DOHH2 (cell line): ENCODE results near the gene CPEB1.
A peak's percentile ranks its signal among the peaks of the same experiment; 100 is the strongest.
"Not testable (repeated sequence)": the region's sequence is repeated elsewhere in the genome, so short reads cannot be mapped to it uniquely, and the experiment has no call there.

ENCODE experiments used
- H3F3A ChIP-seq: fragments of 200-600 bp; sonication (generic), shearing (Covaris generic); 2 replicates; pipeline ENCODE4 v1.6.0; 2016; ENCODE audit warnings: antibody characterized with exemption, mild to moderate bottlenecking; ENCODE audit not compliant: control insufficient read depth, insufficient read depth
- H3K27ac ChIP-seq: fragments of 200-600 bp; sonication (generic); 2 replicates; pipeline ENCODE4 v1.5.1; 2014; ENCODE audit warnings: low read depth, mild to moderate bottlenecking, low read length, moderate library complexity
- H3K27me3 ChIP-seq: fragments of 200-600 bp; sonication (generic); 2 replicates; pipeline ENCODE4 v1.6.1; 2014; ENCODE audit warnings: mild to moderate bottlenecking, low read length, mixed read lengths; ENCODE audit not compliant: control insufficient read depth
- H3K36me3 ChIP-seq: fragments of 200-600 bp; sonication (generic); 2 replicates; pipeline ENCODE4 v1.6.1; 2014; ENCODE audit warnings: mild to moderate bottlenecking, low read length, moderate library complexity, mixed read lengths; ENCODE audit not compliant: control insufficient read depth
- H3K4me1 ChIP-seq: fragments of 200-600 bp; sonication (generic); 2 replicates; pipeline ENCODE4 v1.6.1; 2014; ENCODE audit warnings: mild to moderate bottlenecking, low read length, mixed read lengths; ENCODE audit not compliant: control insufficient read depth
- H3K4me2 ChIP-seq: fragments of 200-600 bp; sonication (generic); 2 replicates; pipeline ENCODE4 v1.6.0; 2014; ENCODE audit warnings: mild to moderate bottlenecking, low read length, moderate library complexity
- H3K4me3 ChIP-seq: fragments of 200-600 bp; sonication (generic); 2 replicates; pipeline ENCODE4 v1.5.1; 2014; ENCODE audit warnings: mild to moderate bottlenecking, low read length, mixed read lengths
- H3K79me2 ChIP-seq: fragments of 200-600 bp; sonication (generic); 2 replicates; pipeline ENCODE4 v1.6.1; 2014; ENCODE audit warnings: mild to moderate bottlenecking, low read length, mixed read lengths; ENCODE audit not compliant: control insufficient read depth
- H3K9me2 ChIP-seq: fragments of 200-600 bp; sonication (generic); replicated peaks from 2 replicates; pipeline ENCODE4 v1.6.1; 2014; ENCODE audit warnings: mild to moderate bottlenecking, low read length, mixed read lengths; ENCODE audit not compliant: control insufficient read depth
- H3K9me3 ChIP-seq: fragments of 200-600 bp; sonication (generic); 2 replicates; pipeline ENCODE4 v1.6.1; 2014; ENCODE audit warnings: antibody characterized with exemption, low read length, mixed read lengths; ENCODE audit not compliant: control insufficient read depth, insufficient read depth
- H4K20me1 ChIP-seq: fragments of 200-600 bp; sonication (generic); 2 replicates; pipeline ENCODE4 v1.6.0; 2014; ENCODE audit warnings: low read depth, mild to moderate bottlenecking, antibody characterized with exemption, low read length, moderate library complexity; ENCODE audit not compliant: control insufficient read depth, insufficient read depth
- CTCF ChIP-seq: fragments of 200-600 bp; sonication (generic); IDR thresholded peaks from one replicate; pipeline ENCODE4 v1.5.1; 2014; ENCODE audit warnings: antibody characterized with exemption, mild to moderate bottlenecking, low read depth, low read length; ENCODE audit not compliant: poor library complexity, severe bottlenecking
- EZH2phosphoT487 ChIP-seq: fragments of 200-600 bp; sonication (generic); IDR thresholded peaks from 2 replicates; pipeline ENCODE4 v1.6.1; 2017; ENCODE audit warnings: borderline replicate concordance, mild to moderate bottlenecking, antibody characterized with exemption, low read length, moderate library complexity, mixed read lengths

Gene CPEB1

DNA sequence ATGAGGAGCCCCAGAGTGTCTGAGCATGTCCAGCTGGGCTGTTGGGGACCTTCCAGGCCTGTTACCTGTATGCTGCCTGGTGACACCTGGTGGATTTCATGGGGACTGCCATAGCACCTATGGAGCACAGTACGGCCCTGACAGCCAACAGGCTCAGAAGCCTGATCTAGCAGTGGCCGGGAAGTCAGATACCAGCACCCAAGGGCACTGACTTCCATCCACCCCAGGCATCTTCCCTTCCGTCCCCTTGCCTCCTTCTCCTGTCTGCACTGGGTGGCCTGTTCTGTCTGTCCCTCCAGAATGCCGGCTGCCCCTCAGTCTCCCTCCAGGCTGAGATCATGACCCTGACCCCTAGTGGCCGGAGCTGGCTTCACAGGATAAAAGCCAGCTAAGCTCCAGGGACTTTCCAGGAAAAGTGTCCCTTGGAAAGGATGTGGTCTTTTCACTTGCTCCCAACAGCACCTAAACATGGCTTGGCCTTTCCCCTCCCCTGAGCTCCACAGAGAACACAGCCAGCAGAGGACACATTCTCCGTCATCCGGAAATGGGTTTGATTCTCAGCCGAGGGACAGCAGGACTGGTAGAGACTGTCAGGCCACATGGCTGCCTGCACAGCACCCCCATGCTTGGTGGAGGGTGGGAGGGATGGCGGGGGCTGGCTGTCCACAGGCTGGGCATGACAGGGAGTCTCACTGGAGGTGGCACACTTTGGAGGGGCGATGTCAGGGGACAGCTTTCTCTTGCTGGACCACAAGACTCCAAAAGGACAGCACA is 116.4 kb downstream of the CPEB1 start:
- Histone ChIP-seq H3K9me3 (no peaks in the 10 kb centered on the region), H3K4me1 (peaks cover 26% of the 10 kb centered on the region), H3K4me2 (peak overlapping the region; percentile 78), H3F3A (peaks cover 20% of the 10 kb centered on the region), H3K4me3 (peak overlapping the region; percentile 64), H3K79me2 (peaks cover under 1% of the 10 kb centered on the region; the same call in 1 of the 2 replicates), H3K36me3 (peaks cover 25% of the 10 kb centered on the region), H3K9me2 (no peaks in the 10 kb centered on the region), H3K27me3 (no peaks in the 10 kb centered on the region), H3K27ac (peak overlapping the region; percentile 65), H4K20me1 (no peaks in the 10 kb centered on the region)
- TF ChIP-seq EZH2phosphoT487 (no peak), CTCF (peak; percentile 99)

GRCh38 chr15:82530006-82530405 is 117.2 kb downstream of the CPEB1 start:
- H3K36me3 ChIP-seq = peaks cover 19% of the 10 kb centered on the region
- H3K27me3 ChIP-seq = no peaks in the 10 kb centered on the region
- peaks cover 26% of the 10 kb centered on the region for H3K4me1 ChIP-seq
- peaks cover 13% of the 10 kb centered on the region for H3F3A ChIP-seq
- no peaks in the 10 kb centered on the region for H3K9me3 ChIP-seq
- H3K4me3 ChIP-seq = no peak overlapping the region
- no peaks in the 10 kb centered on the region for H4K20me1 ChIP-seq
- H3K4me2 ChIP-seq = no peak overlapping the region
- no peak overlapping the region for H3K27ac ChIP-seq
- no peak for TF ChIP-seq EZH2phosphoT487
- TF ChIP-seq CTCF = no peak
- no peaks in the 10 kb centered on the region for H3K79me2 ChIP-seq
- H3K9me2 ChIP-seq = no peaks in the 10 kb centered on the region

GRCh38 chr15:82513587-82513986 is 133.6 kb downstream of the CPEB1 start:
- H3K9me2 ChIP-seq, H4K20me1 ChIP-seq, H3K79me2 ChIP-seq, H3K4me1 ChIP-seq, H3K9me3 ChIP-seq, H3K27me3 ChIP-seq, H3K36me3 ChIP-seq, H3F3A ChIP-seq, H3K4me2 ChIP-seq, H3K27ac ChIP-seq, H3K4me3 ChIP-seq: not testable (repeated sequence)

DNA sequence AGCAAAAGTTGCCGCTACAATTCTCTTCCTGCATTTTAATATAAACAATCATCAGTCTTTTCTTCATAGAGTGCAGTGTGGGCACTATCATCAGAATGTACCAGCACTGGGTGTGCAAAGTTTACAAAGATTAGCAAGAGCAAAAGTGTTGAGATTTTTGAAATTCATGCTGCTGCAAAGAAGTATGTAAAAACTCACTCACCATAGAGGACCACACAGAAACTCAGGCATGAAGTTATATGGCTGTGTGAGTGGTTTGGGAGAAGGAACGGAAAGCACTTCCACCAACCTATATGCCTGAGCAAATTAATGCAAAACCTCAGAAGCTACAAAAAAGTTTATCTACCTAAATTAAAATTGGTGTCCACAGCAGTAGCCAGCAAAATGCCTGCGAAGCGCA is 139.5 kb downstream of the CPEB1 start:
- H3K27me3 ChIP-seq, H4K20me1 ChIP-seq, H3K27ac ChIP-seq, H3K36me3 ChIP-seq, H3K4me2 ChIP-seq, H3F3A ChIP-seq, H3K79me2 ChIP-seq, H3K4me1 ChIP-seq, H3K4me3 ChIP-seq, H3K9me3 ChIP-seq, H3K9me2 ChIP-seq: not testable (repeated sequence)

DNA sequence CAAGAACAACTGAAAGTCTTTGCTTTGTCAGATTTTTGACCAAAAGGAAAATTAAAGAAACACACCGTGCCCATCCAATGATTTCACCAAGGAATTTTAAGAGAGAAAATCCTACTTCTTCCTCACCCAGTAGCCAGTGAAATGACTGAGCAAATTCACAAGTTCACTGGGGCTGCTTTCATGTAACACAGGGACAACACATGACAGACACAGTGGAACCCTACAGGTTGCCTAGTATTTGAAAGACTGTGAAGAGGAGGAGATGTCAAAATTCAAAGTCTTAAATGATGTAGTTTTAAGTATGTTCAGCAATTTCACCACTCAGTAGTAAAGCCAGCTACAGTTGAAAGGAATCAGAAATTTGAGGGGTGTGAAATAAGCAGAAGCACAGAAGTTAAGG is 140.1 kb downstream of the CPEB1 start:
- H3K9me2 ChIP-seq, H4K20me1 ChIP-seq, H3F3A ChIP-seq, H3K4me1 ChIP-seq, H3K27me3 ChIP-seq, H3K27ac ChIP-seq, H3K4me3 ChIP-seq, H3K4me2 ChIP-seq, H3K36me3 ChIP-seq, H3K79me2 ChIP-seq, H3K9me3 ChIP-seq: not testable (repeated sequence)

DNA sequence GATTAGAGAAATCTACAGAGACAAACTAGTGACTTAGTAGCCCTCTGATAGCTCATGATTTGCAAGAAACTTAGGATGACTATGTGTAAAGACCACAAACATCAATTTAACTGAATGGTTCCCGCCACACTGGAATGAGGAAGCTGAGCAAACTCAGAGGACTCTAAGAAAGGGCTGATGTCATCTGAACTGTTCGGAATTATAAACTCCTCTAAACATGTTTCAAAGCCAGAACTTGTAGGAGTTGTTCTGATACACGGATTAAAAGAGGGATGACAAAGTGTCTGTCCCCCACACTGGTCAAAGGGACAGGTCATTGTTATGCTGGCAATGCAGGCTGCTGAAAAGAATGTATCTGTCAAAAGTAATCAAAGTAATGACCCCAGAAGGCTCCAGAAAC is 141.3 kb downstream of the CPEB1 start:
- not testable (repeated sequence) for H3K9me3 ChIP-seq, H3K4me1 ChIP-seq, H3K4me3 ChIP-seq, H3F3A ChIP-seq, H3K9me2 ChIP-seq, H3K4me2 ChIP-seq, H3K79me2 ChIP-seq, H4K20me1 ChIP-seq, H3K27me3 ChIP-seq, H3K27ac ChIP-seq, H3K36me3 ChIP-seq
